Chondrocyte (in vitro differentiated cells): ENCODE results near the gene MORC4. TPM values are rescaled to one million over a fixed set of nuclear protein-coding genes. Genes with fewer than 3 reads are reported as not detected.

Source experiments
- DNase-seq: peaks from one replicate; pipeline ENCODE4 v3.0.0; 2021; ENCODE audit warnings: mixed read lengths, low spot score
- H3K27ac Mint-ChIP-seq: one replicate; pipeline ENCODE4 v1.8.0; 2021; ENCODE audit warnings: mild to moderate bottlenecking, moderate library complexity, mixed read lengths; ENCODE audit not compliant: unreplicated experiment
- H3K27me3 Mint-ChIP-seq: 2 replicates; pipeline ENCODE4 v1.8.0; 2021; ENCODE audit warnings: low read depth, mixed read lengths
- H3K36me3 Mint-ChIP-seq: 2 replicates; pipeline ENCODE4 v1.8.0; 2021; ENCODE audit warnings: low read depth, mixed read lengths
- H3K4me1 Mint-ChIP-seq: 2 replicates; pipeline ENCODE4 v1.8.0; 2021; ENCODE audit warnings: low read depth, mild to moderate bottlenecking, mixed read lengths
- H3K4me3 Mint-ChIP-seq: one replicate; pipeline ENCODE4 v1.8.0; 2021; ENCODE audit warnings: mild to moderate bottlenecking, moderate library complexity, mixed read lengths; ENCODE audit not compliant: unreplicated experiment
- H3K9me3 Mint-ChIP-seq: 2 replicates; pipeline ENCODE4 v1.8.0; 2021; ENCODE audit warnings: low read depth, mixed read lengths
- total RNA-seq: library from RNA; stranded (reverse); gene quantifications from 3 replicates; pipeline ENCODE4 v1.2.1, GENCODE V29; 2021
- TF ChIP-seq, protein P1 (sequence below): fragments of 200-600 bp; sonication (generic); IDR thresholded peaks from 2 replicates; pipeline ENCODE4 v1.5.0; 2021; ENCODE audit warnings: antibody characterized with exemption, mild to moderate bottlenecking, moderate library complexity

The MORC4 gene
- total RNA-seq, 1 donor from 2014 or later: 35.6 TPM

DNA sequence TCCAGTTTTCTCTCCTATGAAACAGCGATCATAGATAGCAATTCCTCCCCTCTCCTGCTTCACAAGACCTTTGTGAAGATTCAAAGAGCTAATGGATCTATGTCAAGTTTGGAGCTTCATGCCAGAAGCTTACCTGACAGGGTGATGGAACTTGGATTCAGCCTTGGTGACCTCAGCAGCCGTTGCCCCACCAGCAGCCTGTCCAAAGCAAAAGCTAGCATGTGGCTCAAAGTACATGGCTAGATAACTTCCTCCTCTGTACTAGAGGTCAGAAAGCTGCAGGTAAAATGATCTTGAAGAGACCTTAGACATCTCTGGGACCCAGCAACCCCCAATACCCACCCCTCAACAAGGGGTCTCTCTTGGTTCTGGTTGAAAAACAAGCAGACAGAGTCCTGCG is 98.7 kb downstream of the MORC4 start:
- H3K9me3 Mint-ChIP-seq: no peaks in the 10 kb centered on the region
- H3K27me3 Mint-ChIP-seq: no peaks in the 10 kb centered on the region
- TF ChIP-seq, protein P1, sequence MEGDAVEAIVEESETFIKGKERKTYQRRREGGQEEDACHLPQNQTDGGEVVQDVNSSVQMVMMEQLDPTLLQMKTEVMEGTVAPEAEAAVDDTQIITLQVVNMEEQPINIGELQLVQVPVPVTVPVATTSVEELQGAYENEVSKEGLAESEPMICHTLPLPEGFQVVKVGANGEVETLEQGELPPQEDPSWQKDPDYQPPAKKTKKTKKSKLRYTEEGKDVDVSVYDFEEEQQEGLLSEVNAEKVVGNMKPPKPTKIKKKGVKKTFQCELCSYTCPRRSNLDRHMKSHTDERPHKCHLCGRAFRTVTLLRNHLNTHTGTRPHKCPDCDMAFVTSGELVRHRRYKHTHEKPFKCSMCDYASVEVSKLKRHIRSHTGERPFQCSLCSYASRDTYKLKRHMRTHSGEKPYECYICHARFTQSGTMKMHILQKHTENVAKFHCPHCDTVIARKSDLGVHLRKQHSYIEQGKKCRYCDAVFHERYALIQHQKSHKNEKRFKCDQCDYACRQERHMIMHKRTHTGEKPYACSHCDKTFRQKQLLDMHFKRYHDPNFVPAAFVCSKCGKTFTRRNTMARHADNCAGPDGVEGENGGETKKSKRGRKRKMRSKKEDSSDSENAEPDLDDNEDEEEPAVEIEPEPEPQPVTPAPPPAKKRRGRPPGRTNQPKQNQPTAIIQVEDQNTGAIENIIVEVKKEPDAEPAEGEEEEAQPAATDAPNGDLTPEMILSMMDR: no peak
- peaks cover 2% of the 10 kb centered on the region for H3K4me1 Mint-ChIP-seq
- DNase-seq: no peak
- no peak overlapping the region for H3K4me3 Mint-ChIP-seq
- no peak overlapping the region for H3K27ac Mint-ChIP-seq
- H3K36me3 Mint-ChIP-seq: no peaks in the 10 kb centered on the region

DNA sequence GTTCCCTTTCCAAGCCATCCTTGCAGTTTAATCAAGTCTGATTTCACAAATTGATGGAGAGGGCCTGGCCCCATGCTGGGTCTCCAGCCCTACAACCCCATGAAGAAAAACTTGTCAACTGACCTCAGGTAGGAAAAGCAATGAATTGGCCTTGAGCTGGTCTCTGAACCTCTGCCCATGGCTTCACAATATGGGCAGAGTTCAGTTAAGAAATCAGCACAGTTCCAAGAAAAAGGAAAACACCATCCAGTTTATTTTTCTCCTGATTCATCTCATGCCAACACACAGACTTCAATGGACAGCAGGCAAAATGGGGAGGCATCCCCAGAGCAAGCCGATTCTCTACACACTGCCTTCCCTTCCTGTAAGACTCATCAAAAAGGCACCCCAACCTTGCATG is 100.2 kb downstream of the MORC4 start:
- H3K4me3 Mint-ChIP-seq: no peak overlapping the region
- H3K27me3 Mint-ChIP-seq: no peaks in the 10 kb centered on the region
- no peaks in the 10 kb centered on the region for H3K36me3 Mint-ChIP-seq
- peaks cover 14% of the 10 kb centered on the region for H3K4me1 Mint-ChIP-seq
- TF ChIP-seq, protein P1: no peak
- no peaks in the 10 kb centered on the region for H3K9me3 Mint-ChIP-seq
- DNase-seq: no peak
- no peak overlapping the region for H3K27ac Mint-ChIP-seq

DNA sequence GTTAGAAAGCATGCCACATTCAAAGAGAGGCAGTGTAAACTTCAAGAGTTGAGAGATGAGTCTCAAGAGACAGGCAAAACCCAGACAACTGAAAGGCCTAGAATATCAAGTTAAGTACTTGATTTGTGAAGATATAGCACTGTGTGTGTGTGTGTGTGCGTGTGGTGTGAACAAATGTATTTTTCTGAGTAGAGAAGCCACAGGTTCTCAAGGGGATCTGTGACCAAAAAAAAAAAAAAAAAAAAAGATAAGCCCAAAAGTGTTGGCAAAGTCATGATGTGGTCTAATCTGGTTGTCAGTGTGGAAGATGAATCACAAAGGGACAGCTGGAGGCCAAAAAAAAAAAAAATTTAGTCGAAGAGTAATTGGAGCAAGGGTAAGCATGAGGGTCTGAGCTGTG is 100.7 kb downstream of the MORC4 start:
- H3K36me3 Mint-ChIP-seq: no peaks in the 10 kb centered on the region
- H3K9me3 Mint-ChIP-seq: no peaks in the 10 kb centered on the region
- no peak for DNase-seq
- TF ChIP-seq, protein P1: no peak
- peaks cover 18% of the 10 kb centered on the region for H3K4me1 Mint-ChIP-seq
- no peaks in the 10 kb centered on the region for H3K27me3 Mint-ChIP-seq
- no peak overlapping the region for H3K27ac Mint-ChIP-seq
- no peak overlapping the region for H3K4me3 Mint-ChIP-seq

DNA sequence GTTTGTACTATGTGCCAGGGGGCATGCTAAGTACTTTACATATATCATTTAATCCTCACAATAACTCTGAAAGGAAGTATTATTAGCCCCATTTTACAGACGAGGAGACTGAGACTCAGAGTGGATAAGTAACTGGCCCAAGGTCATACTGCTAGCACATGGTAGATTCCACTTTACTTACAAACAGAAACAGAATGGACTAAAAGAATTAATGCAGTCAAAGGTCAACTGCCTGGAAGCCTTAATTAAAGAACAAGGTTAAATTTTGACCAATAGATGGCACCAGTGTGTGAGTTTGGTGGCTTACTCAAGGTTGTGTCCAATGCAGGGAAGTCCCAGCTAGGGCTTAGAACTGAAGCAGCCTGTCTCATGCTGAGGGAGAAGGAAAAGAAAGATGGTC is 101.5 kb downstream of the MORC4 start:
- Mint-ChIP-seq H3K9me3 (no peaks in the 10 kb centered on the region), H3K36me3 (no peaks in the 10 kb centered on the region), H3K27me3 (no peaks in the 10 kb centered on the region), H3K4me1 (peaks cover 18% of the 10 kb centered on the region), H3K4me3 (no peak overlapping the region), H3K27ac (no peak overlapping the region)
- no peak for DNase-seq
- TF ChIP-seq, protein P1: peak; percentile 75

DNA sequence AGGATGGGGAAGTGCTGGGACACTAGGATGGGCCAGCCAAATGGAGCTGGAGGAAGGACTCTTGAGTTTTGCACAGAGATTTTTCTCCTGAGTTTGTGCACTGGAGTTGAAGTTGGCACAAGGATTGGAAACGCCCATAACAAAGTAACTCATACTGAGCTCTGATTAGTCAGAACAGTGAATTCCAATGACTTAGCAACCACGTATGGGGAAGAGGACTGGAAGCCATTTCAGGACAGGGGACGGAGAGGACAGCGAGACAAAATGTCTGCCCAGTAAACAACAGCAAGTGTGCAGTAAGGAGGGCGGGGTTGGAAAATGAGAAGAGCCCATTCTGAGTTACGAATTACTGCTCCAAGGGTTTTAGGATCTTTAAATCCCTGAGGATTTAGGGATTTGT is 102.8 kb downstream of the MORC4 start:
- H3K9me3 Mint-ChIP-seq: no peaks in the 10 kb centered on the region
- no peaks in the 10 kb centered on the region for H3K36me3 Mint-ChIP-seq
- peaks cover 18% of the 10 kb centered on the region for H3K4me1 Mint-ChIP-seq
- TF ChIP-seq, protein P1: no peak
- no peak for DNase-seq
- H3K4me3 Mint-ChIP-seq: no peak overlapping the region
- H3K27me3 Mint-ChIP-seq: no peaks in the 10 kb centered on the region
- no peak overlapping the region for H3K27ac Mint-ChIP-seq
